WERI-Rb-1 (cell line): ENCODE data around the gene IFIT1.

Experiments
- DNase-seq: peaks from one replicate; pipeline ENCODE4 v3.0.0-alpha.2; 2020
- H3K27ac ChIP-seq: fragments of 250-450 bp; sonication (Bioruptor Pico); 2 replicates; pipeline ENCODE4 v1.5.1; 2020; ENCODE audit warnings: mild to moderate bottlenecking, moderate library complexity
- H3K27me3 ChIP-seq: fragments of 250-450 bp; sonication (Bioruptor Pico); 2 replicates; pipeline ENCODE4 v1.5.1; 2021; ENCODE audit warnings: mild to moderate bottlenecking, low read depth, moderate library complexity; ENCODE audit not compliant: insufficient read depth, severe bottlenecking
- H3K36me3 ChIP-seq: fragments of 250-450 bp; sonication (Bioruptor Pico); 2 replicates; pipeline ENCODE4 v1.5.1; 2020; ENCODE audit warnings: mild to moderate bottlenecking, moderate library complexity
- H3K4me3 ChIP-seq: 2 replicates; pipeline ENCODE4 v1.5.1; 2011; ENCODE audit warnings: low read depth, mild to moderate bottlenecking, control low read depth, low read length
- H3K9me3 ChIP-seq: fragments of 250-450 bp; sonication (Bioruptor Pico); 2 replicates; pipeline ENCODE4 v1.5.1; 2021; ENCODE audit warnings: mild to moderate bottlenecking, moderate library complexity; ENCODE audit not compliant: severe bottlenecking
- TF ChIP-seq, protein P1 (sequence below): IDR thresholded peaks from 2 replicates; pipeline ENCODE4 v1.5.1; 2011; ENCODE audit warnings: low read depth, mild to moderate bottlenecking, control low read depth, inconsistent platforms, low read length

IFIT1 gene

DNA sequence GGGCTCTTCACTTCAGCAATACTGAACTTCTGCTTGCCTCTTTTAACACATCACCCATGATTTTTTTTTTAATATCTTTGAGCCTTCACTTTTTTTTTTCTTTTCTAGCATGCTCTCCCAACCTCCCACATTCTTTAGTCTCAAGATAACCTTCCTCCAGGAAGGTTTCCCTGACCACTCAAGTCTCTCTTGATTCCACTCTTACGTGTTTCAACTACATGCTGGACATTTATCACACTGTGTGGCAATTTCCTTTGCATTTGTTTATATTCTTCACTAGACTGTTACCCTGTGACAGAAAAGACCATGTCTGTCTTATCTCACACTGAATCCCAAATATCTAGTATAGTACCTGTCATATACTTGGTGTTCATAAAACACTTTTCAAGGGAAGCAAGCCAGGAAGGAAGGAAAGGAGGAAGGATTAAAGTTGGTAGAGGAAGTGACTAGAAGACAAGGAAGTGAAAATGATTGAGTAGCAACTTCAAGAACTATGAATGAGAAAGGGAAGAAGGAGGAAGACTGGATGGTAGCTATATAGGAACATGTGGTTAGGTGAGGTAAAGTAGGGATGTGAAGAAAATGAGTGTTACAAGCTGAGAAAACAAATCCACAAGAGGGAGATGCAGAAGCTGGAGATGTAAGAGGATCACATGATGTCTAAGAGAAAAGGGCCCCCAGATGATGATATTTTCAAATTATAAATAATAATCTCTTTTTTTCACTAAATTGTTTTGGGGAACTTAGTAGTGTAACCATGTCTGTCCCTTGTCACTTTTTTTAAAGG is 62.3 kb downstream of the IFIT1 start:
- Histone ChIP-seq H3K27me3 (no peaks in the 10 kb centered on the region), H3K4me3 (no peak overlapping the region), H3K36me3 (no peaks in the 10 kb centered on the region), H3K27ac (no peak overlapping the region), H3K9me3 (peaks cover 3% of the 10 kb centered on the region)
- TF ChIP-seq, protein P1, sequence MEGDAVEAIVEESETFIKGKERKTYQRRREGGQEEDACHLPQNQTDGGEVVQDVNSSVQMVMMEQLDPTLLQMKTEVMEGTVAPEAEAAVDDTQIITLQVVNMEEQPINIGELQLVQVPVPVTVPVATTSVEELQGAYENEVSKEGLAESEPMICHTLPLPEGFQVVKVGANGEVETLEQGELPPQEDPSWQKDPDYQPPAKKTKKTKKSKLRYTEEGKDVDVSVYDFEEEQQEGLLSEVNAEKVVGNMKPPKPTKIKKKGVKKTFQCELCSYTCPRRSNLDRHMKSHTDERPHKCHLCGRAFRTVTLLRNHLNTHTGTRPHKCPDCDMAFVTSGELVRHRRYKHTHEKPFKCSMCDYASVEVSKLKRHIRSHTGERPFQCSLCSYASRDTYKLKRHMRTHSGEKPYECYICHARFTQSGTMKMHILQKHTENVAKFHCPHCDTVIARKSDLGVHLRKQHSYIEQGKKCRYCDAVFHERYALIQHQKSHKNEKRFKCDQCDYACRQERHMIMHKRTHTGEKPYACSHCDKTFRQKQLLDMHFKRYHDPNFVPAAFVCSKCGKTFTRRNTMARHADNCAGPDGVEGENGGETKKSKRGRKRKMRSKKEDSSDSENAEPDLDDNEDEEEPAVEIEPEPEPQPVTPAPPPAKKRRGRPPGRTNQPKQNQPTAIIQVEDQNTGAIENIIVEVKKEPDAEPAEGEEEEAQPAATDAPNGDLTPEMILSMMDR = no peak
- DNase-seq = no peak
